ENCODE data around the gene MS4A15.

The MS4A15 gene

DNA sequence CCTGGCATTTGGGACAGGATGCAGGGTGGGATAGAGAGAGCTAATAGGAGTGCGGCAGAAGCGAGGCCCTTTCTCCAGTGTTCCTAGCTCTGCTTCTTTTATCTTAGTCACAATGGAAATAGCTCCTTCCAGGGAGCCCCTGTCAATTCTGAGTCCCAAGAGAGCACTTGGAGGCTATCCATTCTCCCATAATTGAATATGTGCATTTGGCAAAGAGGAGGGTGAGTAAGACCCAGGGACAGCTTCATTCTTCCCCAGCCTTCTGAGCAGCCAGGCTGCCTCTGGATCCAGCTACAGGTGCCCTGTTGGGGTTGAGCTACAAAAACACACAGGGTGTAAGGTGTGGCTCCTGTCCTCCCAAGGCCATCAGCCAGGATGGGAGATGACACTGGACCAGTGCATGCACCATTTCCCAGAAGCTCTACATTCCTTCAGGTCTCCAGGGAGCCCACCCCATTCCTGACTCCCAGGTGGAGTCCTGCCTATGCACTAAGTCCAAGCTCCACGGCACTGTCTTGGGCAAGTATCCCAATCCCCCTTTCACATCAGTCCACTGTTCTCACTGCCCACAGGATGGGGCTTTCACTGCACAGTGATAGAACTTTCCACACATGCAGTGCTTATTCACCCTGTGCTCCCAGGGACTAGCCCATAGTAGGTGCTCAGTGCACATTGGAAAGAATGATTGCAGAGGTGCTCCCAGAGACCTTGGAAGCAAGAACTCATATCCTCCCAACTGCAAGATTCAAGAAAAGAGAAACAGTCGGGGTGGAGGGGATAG is 34.7 kb downstream of the MS4A15 start:
- H3K4me1 ChIP-seq (ENCODE audit: control insufficient read depth, low read depth, low read length) = no peaks in the 10 kb centered on the region
- no peaks in the 10 kb centered on the region for H3K36me3 ChIP-seq (ENCODE audit: control insufficient read depth, low read depth, low read length)
- no peak overlapping the region for H3K4me3 ChIP-seq (ENCODE audit: low read length)
- H3K9me3 ChIP-seq (ENCODE audit: control insufficient read depth, low read depth, low read length) = peaks cover 5% of the 10 kb centered on the region
- no peak overlapping the region for H3K9ac ChIP-seq (ENCODE audit: low read length)
- H3K27ac ChIP-seq (ENCODE audit: low read length) = no peak overlapping the region
- no peaks in the 10 kb centered on the region for H3K27me3 ChIP-seq (ENCODE audit: control insufficient read depth, insufficient read depth, low read length)

DNA sequence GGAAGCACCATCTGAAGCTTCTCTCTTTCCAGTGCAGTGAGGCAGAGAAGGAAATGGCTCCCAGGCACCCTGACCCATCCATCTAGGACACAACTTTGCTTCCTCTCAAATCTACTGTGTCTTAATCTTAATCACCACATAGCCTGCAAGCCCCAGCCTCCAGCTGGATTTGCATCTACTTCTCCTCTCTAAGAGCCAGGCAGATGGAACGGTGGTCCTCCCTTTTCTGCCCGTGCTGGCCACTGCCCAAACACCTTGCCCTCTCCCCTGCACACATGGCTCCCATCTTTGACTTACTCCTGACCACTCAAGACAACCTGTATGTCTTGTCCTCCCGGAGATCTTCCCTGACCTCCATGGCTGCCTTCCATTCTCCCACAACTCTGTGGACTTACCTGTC is 35.9 kb downstream of the MS4A15 start:
- Histone ChIP-seq H3K9me3 (ENCODE audit: control insufficient read depth, low read depth, low read length) (peaks cover 5% of the 10 kb centered on the region), H3K4me3 (ENCODE audit: low read length) (no peak overlapping the region), H3K9ac (ENCODE audit: low read length) (no peak overlapping the region), H3K36me3 (ENCODE audit: control insufficient read depth, low read depth, low read length) (no peaks in the 10 kb centered on the region), H3K4me1 (ENCODE audit: control insufficient read depth, low read depth, low read length) (no peaks in the 10 kb centered on the region), H3K27ac (ENCODE audit: low read length) (no peak overlapping the region), H3K27me3 (ENCODE audit: control insufficient read depth, insufficient read depth, low read length) (no peaks in the 10 kb centered on the region)

GRCh38 chr11:60795291-60795690 is 38.6 kb downstream of the MS4A15 start:
- H3K4me3 ChIP-seq (ENCODE audit: low read length) = no peak overlapping the region
- H3K9ac ChIP-seq (ENCODE audit: low read length) = no peak overlapping the region
- no peaks in the 10 kb centered on the region for H3K36me3 ChIP-seq (ENCODE audit: control insufficient read depth, low read depth, low read length)
- H3K9me3 ChIP-seq (ENCODE audit: control insufficient read depth, low read depth, low read length) = peaks cover 5% of the 10 kb centered on the region
- no peaks in the 10 kb centered on the region for H3K27me3 ChIP-seq (ENCODE audit: control insufficient read depth, insufficient read depth, low read length)
- no peaks in the 10 kb centered on the region for H3K4me1 ChIP-seq (ENCODE audit: control insufficient read depth, low read depth, low read length)
- H3K27ac ChIP-seq (ENCODE audit: low read length) = no peak overlapping the region

DNA sequence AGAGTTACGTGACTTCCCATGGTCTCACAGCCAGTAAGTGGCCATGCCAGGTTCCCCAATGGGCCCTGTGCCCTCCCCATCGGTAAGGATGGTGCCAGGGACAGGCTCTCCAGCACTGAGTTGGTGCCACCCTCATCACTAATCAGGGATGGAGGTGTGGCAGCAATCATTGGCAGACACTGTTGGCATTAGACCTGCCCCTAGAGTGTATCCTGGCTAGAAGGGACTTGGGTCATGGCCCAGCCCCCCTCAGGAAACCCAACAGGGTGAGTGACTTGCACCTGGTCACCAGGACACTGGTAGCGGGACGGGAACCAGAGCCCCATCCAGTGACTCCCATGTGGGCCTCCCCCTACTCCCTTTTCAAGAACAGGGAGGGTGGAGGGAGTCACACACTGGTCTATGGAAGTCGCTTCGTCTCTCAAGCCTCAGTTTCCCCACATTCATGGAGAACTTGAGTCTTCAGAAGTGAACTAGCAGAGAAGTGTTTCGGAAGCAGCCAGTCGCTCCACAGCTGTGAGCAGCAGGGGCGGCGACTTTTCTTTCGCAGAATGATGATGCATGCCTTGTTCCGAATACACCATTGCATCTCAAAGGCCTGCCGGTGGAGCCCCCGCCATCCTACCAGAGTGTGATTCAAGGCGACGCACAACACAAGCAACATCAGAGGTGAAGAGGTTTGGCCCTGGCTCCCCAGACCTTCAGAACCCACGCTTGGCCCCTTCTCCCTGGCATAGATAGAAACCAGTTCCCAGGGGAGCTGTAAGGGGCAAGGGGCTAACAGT is 41.4 kb downstream of the MS4A15 start:
- H3K9ac ChIP-seq (ENCODE audit: low read length) = no peak overlapping the region
- H3K9me3 ChIP-seq (ENCODE audit: control insufficient read depth, low read depth, low read length) = no peaks in the 10 kb centered on the region
- H3K27ac ChIP-seq (ENCODE audit: low read length) = no peak overlapping the region
- no peaks in the 10 kb centered on the region for H3K36me3 ChIP-seq (ENCODE audit: control insufficient read depth, low read depth, low read length)
- no peaks in the 10 kb centered on the region for H3K4me1 ChIP-seq (ENCODE audit: control insufficient read depth, low read depth, low read length)
- H3K4me3 ChIP-seq (ENCODE audit: low read length) = no peak overlapping the region
- no peaks in the 10 kb centered on the region for H3K27me3 ChIP-seq (ENCODE audit: control insufficient read depth, insufficient read depth, low read length)

GRCh38 chr11:60798631-60799030 is 42.0 kb downstream of the MS4A15 start:
- Histone ChIP-seq H3K9me3 (ENCODE audit: control insufficient read depth, low read depth, low read length) (no peaks in the 10 kb centered on the region), H3K36me3 (ENCODE audit: control insufficient read depth, low read depth, low read length) (no peaks in the 10 kb centered on the region), H3K9ac (ENCODE audit: low read length) (no peak overlapping the region), H3K27me3 (ENCODE audit: control insufficient read depth, insufficient read depth, low read length) (no peaks in the 10 kb centered on the region), H3K4me3 (ENCODE audit: low read length) (no peak overlapping the region), H3K4me1 (ENCODE audit: control insufficient read depth, low read depth, low read length) (no peaks in the 10 kb centered on the region), H3K27ac (ENCODE audit: low read length) (no peak overlapping the region)

DNA sequence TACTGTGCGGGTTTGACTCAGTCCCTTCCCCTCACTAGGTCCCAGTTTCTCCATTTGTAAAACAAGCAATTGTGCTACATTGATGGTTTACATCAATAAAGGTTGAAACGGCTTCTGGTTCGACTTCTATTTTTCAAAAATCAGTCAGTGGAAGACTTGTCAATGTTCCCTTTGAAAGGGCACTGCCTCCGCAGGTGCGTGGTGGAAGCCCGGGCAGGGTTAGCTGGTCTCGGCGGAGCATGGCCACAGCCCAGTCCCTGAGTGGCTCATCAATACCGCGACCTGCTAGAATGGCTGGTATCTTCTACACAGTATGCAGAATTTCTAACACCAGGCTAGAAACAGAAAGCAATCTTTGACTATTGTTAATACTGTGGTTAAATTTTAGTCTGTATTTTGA is 44.5 kb downstream of the MS4A15 start:
- Histone ChIP-seq H3K4me3 (ENCODE audit: low read length) (no peak overlapping the region), H3K4me1 (ENCODE audit: control insufficient read depth, low read depth, low read length) (no peaks in the 10 kb centered on the region), H3K9me3 (ENCODE audit: control insufficient read depth, low read depth, low read length) (no peaks in the 10 kb centered on the region), H3K36me3 (ENCODE audit: control insufficient read depth, low read depth, low read length) (no peaks in the 10 kb centered on the region), H3K9ac (ENCODE audit: low read length) (no peak overlapping the region), H3K27ac (ENCODE audit: low read length) (no peak overlapping the region), H3K27me3 (ENCODE audit: control insufficient read depth, insufficient read depth, low read length) (no peaks in the 10 kb centered on the region)

DNA sequence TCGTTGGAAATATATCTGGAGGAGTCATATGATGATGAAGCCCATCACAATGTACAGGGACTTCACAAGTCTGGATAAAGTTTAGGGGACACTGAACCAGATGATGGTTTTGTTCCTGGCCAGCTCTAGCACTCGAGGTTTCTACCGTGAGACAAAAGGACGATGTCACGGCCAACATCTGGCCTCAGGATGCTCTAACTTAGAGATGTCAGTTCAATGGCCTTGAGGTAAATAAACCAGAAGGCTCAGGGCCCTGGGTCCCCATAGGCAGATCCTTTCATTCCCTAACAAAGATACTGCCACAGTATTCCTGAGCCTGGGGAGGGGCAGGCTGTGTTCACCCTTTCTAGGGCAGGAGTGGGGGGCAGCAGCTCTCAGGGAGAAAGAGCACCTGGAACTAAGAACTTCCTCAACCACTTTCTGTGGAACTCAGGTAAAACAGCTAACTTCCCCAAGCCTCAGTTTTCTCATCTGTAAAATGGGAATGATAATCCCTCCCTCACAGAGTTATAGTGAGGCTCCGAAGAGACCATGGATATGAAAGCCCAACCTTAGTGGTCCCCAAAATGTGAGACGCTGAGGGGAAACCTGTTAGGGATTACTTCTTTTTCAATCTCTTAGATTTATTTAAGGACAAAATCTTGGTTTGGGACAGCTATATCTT is 46.7 kb downstream of the MS4A15 start:
- no peak overlapping the region for H3K27ac ChIP-seq (ENCODE audit: low read length)
- H3K4me1 ChIP-seq (ENCODE audit: control insufficient read depth, low read depth, low read length) = no peaks in the 10 kb centered on the region
- no peaks in the 10 kb centered on the region for H3K27me3 ChIP-seq (ENCODE audit: control insufficient read depth, insufficient read depth, low read length)
- no peak overlapping the region for H3K4me3 ChIP-seq (ENCODE audit: low read length)
- H3K9ac ChIP-seq (ENCODE audit: low read length) = no peak overlapping the region
- H3K36me3 ChIP-seq (ENCODE audit: control insufficient read depth, low read depth, low read length) = no peaks in the 10 kb centered on the region
- no peaks in the 10 kb centered on the region for H3K9me3 ChIP-seq (ENCODE audit: control insufficient read depth, low read depth, low read length)

GRCh38 chr11:60809249-60809648 is 52.6 kb downstream of the MS4A15 start:
- Histone ChIP-seq H3K27me3 (ENCODE audit: control insufficient read depth, insufficient read depth, low read length) (no peaks in the 10 kb centered on the region), H3K27ac (ENCODE audit: low read length) (no peak overlapping the region), H3K9me3 (ENCODE audit: control insufficient read depth, low read depth, low read length) (no peaks in the 10 kb centered on the region), H3K36me3 (ENCODE audit: control insufficient read depth, low read depth, low read length) (no peaks in the 10 kb centered on the region), H3K4me3 (ENCODE audit: low read length) (no peak overlapping the region), H3K4me1 (ENCODE audit: control insufficient read depth, low read depth, low read length) (no peaks in the 10 kb centered on the region), H3K9ac (ENCODE audit: low read length) (no peak overlapping the region)

DNA sequence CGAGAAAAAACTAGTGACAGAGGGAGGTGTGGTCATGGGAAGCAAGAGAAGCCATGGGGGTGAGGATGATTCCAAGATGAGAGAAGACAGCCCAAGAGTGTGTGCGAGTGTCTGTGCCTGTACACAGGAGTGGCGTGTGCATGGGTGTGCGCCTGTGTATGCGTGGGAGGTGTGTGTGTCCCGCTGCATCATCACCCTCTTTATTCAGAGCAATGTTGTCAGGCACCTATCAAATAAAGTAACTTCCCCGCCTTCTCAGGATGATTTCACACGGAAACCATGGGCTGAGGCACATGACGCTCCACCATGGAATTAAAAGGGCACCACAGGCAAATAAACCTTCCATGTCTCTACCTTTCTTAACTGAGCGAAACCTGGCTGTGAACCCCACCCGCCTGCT is 53.0 kb downstream of the MS4A15 start:
- Histone ChIP-seq H3K9ac (ENCODE audit: low read length) (no peak overlapping the region), H3K36me3 (ENCODE audit: control insufficient read depth, low read depth, low read length) (no peaks in the 10 kb centered on the region), H3K27ac (ENCODE audit: low read length) (no peak overlapping the region), H3K27me3 (ENCODE audit: control insufficient read depth, insufficient read depth, low read length) (no peaks in the 10 kb centered on the region), H3K4me1 (ENCODE audit: control insufficient read depth, low read depth, low read length) (no peaks in the 10 kb centered on the region), H3K9me3 (ENCODE audit: control insufficient read depth, low read depth, low read length) (no peaks in the 10 kb centered on the region), H3K4me3 (ENCODE audit: low read length) (no peak overlapping the region)

DNA sequence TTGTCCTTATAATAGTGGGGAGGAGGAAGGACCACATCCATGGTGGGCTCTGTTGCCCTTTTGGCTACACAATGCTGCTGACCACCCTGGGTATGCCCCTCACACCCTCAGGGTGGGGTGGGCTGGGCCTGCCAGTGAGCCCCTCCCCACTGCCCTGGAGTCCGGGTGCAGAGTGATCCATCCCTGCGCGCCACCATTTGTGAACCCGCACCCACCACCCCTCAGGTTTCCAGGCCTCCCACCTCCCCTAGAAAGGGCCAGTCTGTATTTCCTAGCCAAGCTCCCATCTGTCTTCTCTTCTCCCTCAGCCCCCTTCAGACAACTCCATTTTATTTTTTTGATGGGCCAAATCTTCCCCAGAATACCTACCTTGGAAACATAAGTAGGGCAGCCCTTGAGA is 53.5 kb downstream of the MS4A15 start:
- Histone ChIP-seq H3K27me3 (ENCODE audit: control insufficient read depth, insufficient read depth, low read length) (no peaks in the 10 kb centered on the region), H3K4me1 (ENCODE audit: control insufficient read depth, low read depth, low read length) (no peaks in the 10 kb centered on the region), H3K27ac (ENCODE audit: low read length) (no peak overlapping the region), H3K9me3 (ENCODE audit: control insufficient read depth, low read depth, low read length) (no peaks in the 10 kb centered on the region), H3K36me3 (ENCODE audit: control insufficient read depth, low read depth, low read length) (no peaks in the 10 kb centered on the region), H3K9ac (ENCODE audit: low read length) (no peak overlapping the region), H3K4me3 (ENCODE audit: low read length) (no peak overlapping the region)

DNA sequence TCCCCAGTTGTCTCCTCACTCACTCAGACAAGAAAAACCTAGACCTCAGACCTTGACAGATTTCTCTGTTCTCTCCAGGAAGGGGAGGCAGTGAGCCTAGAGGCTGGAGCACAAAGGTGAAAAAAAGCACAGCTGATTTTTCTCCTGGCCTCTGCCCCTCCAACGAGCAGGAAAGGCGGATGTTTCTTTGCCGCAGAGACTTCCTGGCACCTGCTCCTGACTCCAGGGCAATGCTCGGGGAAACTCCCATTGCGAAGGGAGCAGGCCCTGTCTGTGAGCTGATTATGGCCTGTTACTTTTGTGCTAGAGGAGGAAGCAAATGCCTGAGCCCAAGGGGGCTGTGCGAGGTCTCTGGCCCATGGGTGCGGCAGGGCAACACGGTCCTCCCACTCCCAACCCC is 53.9 kb downstream of the MS4A15 start:
- H3K9ac ChIP-seq (ENCODE audit: low read length) = no peak overlapping the region
- no peak overlapping the region for H3K4me3 ChIP-seq (ENCODE audit: low read length)
- H3K9me3 ChIP-seq (ENCODE audit: control insufficient read depth, low read depth, low read length) = no peaks in the 10 kb centered on the region
- no peaks in the 10 kb centered on the region for H3K27me3 ChIP-seq (ENCODE audit: control insufficient read depth, insufficient read depth, low read length)
- H3K36me3 ChIP-seq (ENCODE audit: control insufficient read depth, low read depth, low read length) = no peaks in the 10 kb centered on the region
- H3K27ac ChIP-seq (ENCODE audit: low read length) = no peak overlapping the region
- no peaks in the 10 kb centered on the region for H3K4me1 ChIP-seq (ENCODE audit: control insufficient read depth, low read depth, low read length)
